Right atrium auricular region (tissue), 2 donors: ENCODE results near the gene CDK10. TPM values are rescaled to one million over a fixed set of nuclear protein-coding genes. Genes with fewer than 3 reads are reported as not detected.

Experiments
- DNase-seq: peaks from one replicate; pipeline ENCODE4 v3.0.0-alpha.2; 2019; ENCODE audit warnings: low spot score
- H3K27ac ChIP-seq, 2 donors: fragments of 200-600 bp; sonication (generic); 1 replicate in 1 of 2; 2 replicates in 1 of 2; pipeline ENCODE4 v1.5.1; 2016 to 2019
- H3K27me3 ChIP-seq, 2 donors: fragments of 200-600 bp; sonication (generic); one replicate each; pipeline versions ENCODE4 v1.5.1 to v1.6.0; 2017 to 2019
- H3K36me3 ChIP-seq: fragments of 200-600 bp; sonication (generic); one replicate; pipeline ENCODE4 v1.5.1; 2016
- H3K4me1 ChIP-seq, 2 donors: fragments of 200-600 bp; sonication (generic); one replicate each; pipeline versions ENCODE4 v1.5.1 to v1.6.0; 2017 to 2019
- H3K4me3 ChIP-seq, 2 donors: fragments of 200-600 bp; sonication (generic); 1 replicate in 1 of 2; 2 replicates in 1 of 2; pipeline ENCODE4 v1.5.1; 2017 to 2019; ENCODE audit warnings: mild to moderate bottlenecking in 1 of 2, moderate library complexity in 1 of 2
- H3K9me3 ChIP-seq, 2 donors: fragments of 200-600 bp; sonication (generic); one replicate each; pipeline ENCODE4 v1.5.1; 2019
- CTCF ChIP-seq, 2 donors: fragments of 200-600 bp; sonication (generic); IDR thresholded peaks; one replicate each; pipeline ENCODE4 v1.5.1; 2019; ENCODE audit warnings: antibody characterized with exemption in 2 of 2
- total RNA-seq, 2 donors: library from RNA; depleted of rRNA; stranded (reverse); fragments of >200 nt; gene quantifications; one replicate each; pipeline ENCODE4 v1.1.0, GENCODE V29; 2016

CDK10 gene
- total RNA-seq, 2 donors from 2014 or later, result 13.8 to 20.2 TPM

GRCh38 chr16:89736554-89736953 lies 50.1 kb downstream of the CDK10 start:
- no peak for DNase-seq
- no peak for TF ChIP-seq CTCF (IDR thresholded peaks at IDR 0.05)
- peaks cover 97% of the 10 kb centered on the region for H3K36me3 ChIP-seq
- no peak overlapping the region for H3K4me3 ChIP-seq
- no peaks in the 10 kb centered on the region for H3K9me3 ChIP-seq
- no peaks in the 10 kb centered on the region for H3K4me1 ChIP-seq
- H3K27ac ChIP-seq, result no peak overlapping the region
- H3K27me3 ChIP-seq, result no peaks in the 10 kb centered on the region

GRCh38 chr16:89737341-89738071 lies 51.0 kb downstream of the CDK10 start:
- no peaks in the 10 kb centered on the region for H3K27me3 ChIP-seq
- H3K4me1 ChIP-seq, result no peaks in the 10 kb centered on the region
- H3K9me3 ChIP-seq, result no peaks in the 10 kb centered on the region
- no peak overlapping the region for H3K4me3 ChIP-seq
- TF ChIP-seq CTCF (IDR thresholded peaks at IDR 0.05), result no peak
- H3K36me3 ChIP-seq, result peaks cover 88% of the 10 kb centered on the region
- DNase-seq, result no peak
- no peak overlapping the region for H3K27ac ChIP-seq

- DNase-seq, result no peak
- Histone ChIP-seq H3K4me1 (no peaks in the 10 kb centered on the region), H3K36me3 (peaks cover 82% of the 10 kb centered on the region), H3K4me3 (no peak overlapping the region), H3K27ac (no peak overlapping the region), H3K9me3 (no peaks in the 10 kb centered on the region), H3K27me3 (no peaks in the 10 kb centered on the region)
- TF ChIP-seq CTCF (IDR thresholded peaks at IDR 0.05), result no peak
Measured at GRCh38 chr16:89738072-89738377, 51.5 kb downstream of the CDK10 start.

- H3K27ac ChIP-seq, result no peak overlapping the region
- H3K27me3 ChIP-seq, result no peaks in the 10 kb centered on the region
- H3K9me3 ChIP-seq, result no peaks in the 10 kb centered on the region
- TF ChIP-seq CTCF (IDR thresholded peaks at IDR 0.05), result no peak
- DNase-seq, result no peak
- peaks cover 75% of the 10 kb centered on the region for H3K36me3 ChIP-seq
- H3K4me3 ChIP-seq, result no peak overlapping the region
- no peaks in the 10 kb centered on the region for H3K4me1 ChIP-seq
Measured at GRCh38 chr16:89738538-89739317, 52.2 kb downstream of the CDK10 start.

GRCh38 chr16:89739383-89739782 lies 52.9 kb downstream of the CDK10 start:
- no peak for DNase-seq

More at GRCh38 chr16:89739383-89739782, 52.9 kb downstream of the CDK10 start:
- no peaks in the 10 kb centered on the region for H3K9me3 ChIP-seq
- TF ChIP-seq CTCF (IDR thresholded peaks at IDR 0.05), result no peak
- H3K27me3 ChIP-seq, result no peaks in the 10 kb centered on the region
- no peak overlapping the region for H3K27ac ChIP-seq
- no peaks in the 10 kb centered on the region for H3K4me1 ChIP-seq
- H3K4me3 ChIP-seq, result no peak overlapping the region
- H3K36me3 ChIP-seq, result peaks cover 69% of the 10 kb centered on the region
